Measurements from ENCODE around the gene BRS3.

- TF ChIP-seq CSDC2 (CRISPR knock-in tag; IDR thresholded peaks at IDR 0.05) = no peak
- TF ChIP-seq PPARA (CRISPR knock-in tag; IDR thresholded peaks at IDR 0.05; ENCODE audit: borderline replicate concordance) = no peak
- TF ChIP-seq TOX (CRISPR knock-in tag; IDR thresholded peaks at IDR 0.05; ENCODE audit: borderline replicate concordance) = no peak
- TF ChIP-seq ZFP3 (CRISPR knock-in tag; IDR thresholded peaks at IDR 0.05) = no peak
- no peak for TF ChIP-seq RARB (CRISPR knock-in tag; IDR thresholded peaks at IDR 0.05)
- TF ChIP-seq ZNF565 (CRISPR knock-in tag; conservative IDR thresholded peaks at IDR 0.05; ENCODE audit: low read depth) = no peak
- no peak for TF ChIP-seq TCF4 (CRISPR knock-in tag; IDR thresholded peaks at IDR 0.05; ENCODE audit: borderline replicate concordance)
- TF ChIP-seq ARNTL (CRISPR knock-in tag; IDR thresholded peaks at IDR 0.05; ENCODE audit: borderline replicate concordance, low read depth) = no peak
- no peak for TF ChIP-seq ZNF70 (CRISPR knock-in tag; IDR thresholded peaks at IDR 0.05)
Measured at GRCh38 chrX:136487647-136488046, at the start of gene BRS3.

All from SK-N-SH treated with all-trans-retinoic acid at 6 μM for 48 hours (cell line).